ENCODE results near the gene PLCD3. TPM values are rescaled to one million over a fixed set of nuclear protein-coding genes. Genes with fewer than 3 reads are reported as not detected.

PLCD3 gene
- total and polyA plus RNA-seq, 2 of the 8 experiments (the other 6 are each of a cell fraction or from before 2014, with no cell fraction given) = 26.5 to 48.1 TPM

- Histone ChIP-seq H3K18ac (ENCODE audit: extremely low read depth, low read length) (peak overlapping the region; percentile 89), H3K9me3 (ENCODE audit: insufficient read depth in 2 of 2, low read depth in 1 of 2, low read length in 1 of 2) (no peaks in the 10 kb centered on the region), H3K9ac (replicated peaks in 1 of 4; ENCODE audit: extremely low read depth in 1 of 4, low read depth in 3 of 4, low read length in 3 of 4) (peak overlapping the region in 3 of 4 experiments; percentile 27 to 49 (median 49); a peak in 4 of 7 replicates), H3K14ac (ENCODE audit: insufficient read length) (no peak overlapping the region), H2AFZ (ENCODE audit: low read length) (0 out of 2 replicates have a peak overlapping the region, but pooled peaks have one; percentile 4), H3K27ac (ENCODE audit: low read depth, low read length) (peak overlapping the region; percentile 55; the same call in 1 of the 2 replicates), H2BK20ac (ENCODE audit: low read length) (0 out of 2 replicates have a peak overlapping the region, but pooled peaks have one; percentile 15), H4K5ac (ENCODE audit: insufficient read length, low read depth, low read length) (peak overlapping the region; percentile 68), H2BK120ac (replicated peaks; ENCODE audit: low read depth, low read length) (no peak overlapping the region), H2BK12ac (ENCODE audit: low read depth, low read length) (peak overlapping the region; percentile 81; the same call in 1 of the 2 replicates), H2AK5ac (ENCODE audit: low read depth, low read length) (peak overlapping the region; percentile 47; the same call in 1 of the 2 replicates), H2BK15ac (ENCODE audit: low read length) (peak overlapping the region; percentile 1; the same call in 1 of the 2 replicates), H3K79me2 (ENCODE audit: control insufficient read depth in 1 of 2, insufficient read depth in 2 of 2, low read length in 2 of 2) (peaks cover 0 to 6% of the 10 kb centered on the region in 2 experiments; a peak in 2 of 4 replicates), H4K20me1 (replicated peaks in 1 of 2; ENCODE audit: control insufficient read depth in 1 of 2, insufficient read depth in 2 of 2, low read length in 2 of 2) (no peaks in the 10 kb centered on the region), H4K91ac (replicated peaks; ENCODE audit: insufficient read length, low read length) (peak overlapping the region; percentile 34), H3K4ac (replicated peaks; ENCODE audit: insufficient read length, low read depth, low read length) (peak overlapping the region; percentile 49), H3K4me2 (ENCODE audit: insufficient read depth in 1 of 2, low read depth in 2 of 2, low read length in 2 of 2) (peak overlapping the region; percentile 79 to 81), H3K4me3 (ENCODE audit: extremely low read depth in 1 of 4, insufficient read depth in 2 of 4, low read depth in 3 of 4, low read length in 4 of 4) (peak overlapping the region; percentile 11 to 53 (median 45)), H3K36me3 (ENCODE audit: control insufficient read depth in 2 of 4, insufficient read depth in 4 of 4, low read length in 3 of 4) (no peaks in the 10 kb centered on the region), H3K4me1 (replicated peaks in 1 of 4; ENCODE audit: control insufficient read depth in 3 of 4, insufficient read depth in 4 of 4, low read length in 3 of 4) (peaks cover 0 to 9% (median 3%) of the 10 kb centered on the region in 4 experiments; a peak in 3 of 7 replicates), H4K8ac (ENCODE audit: extremely low read depth, insufficient read depth, low read length) (peak overlapping the region; percentile 66), H3K27me3 (replicated peaks in 1 of 4; ENCODE audit: control insufficient read depth in 3 of 4, extremely low read depth in 1 of 4, insufficient read depth in 3 of 4, low read length in 3 of 4) (no peaks in the 10 kb centered on the region), H3K79me1 (ENCODE audit: low read depth, low read length) (no peaks in the 10 kb centered on the region), H3K23me2 (ENCODE audit: low read depth, low read length) (peaks cover 6% of the 10 kb centered on the region), H3K56ac (replicated peaks; ENCODE audit: insufficient read length, low read depth, low read length) (no peak overlapping the region), H3K23ac (ENCODE audit: insufficient read length) (no peak overlapping the region), H2BK5ac (ENCODE audit: low read depth, low read length) (peak overlapping the region; percentile 85; the same call in 1 of the 2 replicates)
- POLR2A ChIA-PET (ENCODE audit: partially characterized antibody) = interaction anchor here (0.7 to 26.8 kb wide), 20 partner anchors 5 to 112 kb away, joined by 3 to 1076 read pairs (median 8); partner anchors contain the start of genes HEXIM1, HEXIM2 and NMT1
- 82% methylated on average over 9 of the region's 9 CpGs; no CpG with 5 or more reads in 1 of the 2 experiments for WGBS, 2 experiments (ENCODE audit: extremely low coverage in 1 of 2, insufficient coverage in 1 of 2, insufficient read length in 1 of 2, insufficient replicate concordance in 2 of 2, low coverage in 1 of 2, low lambda C conversion rate in 2 of 2, missing lambda C conversion rate in 1 of 2)
- DNase-seq (ENCODE audit: low read depth in 1 of 2, low spot score in 2 of 2) (no peak), FAIRE-seq (no peak)
- TF ChIP-seq YY1 (IDR thresholded peaks at IDR 0.05; ENCODE audit: low read depth, low read length) = peak; percentile 77; the same call in 1 of the 2 replicates
- no peak for TF ChIP-seq KDM4A (IDR thresholded peaks at IDR 0.05; ENCODE audit: low read depth, low read length, severe bottlenecking)
- CTCF ChIA-PET (ENCODE audit: partially characterized antibody) = interaction anchor here (0.8 to 11.5 kb wide), 9 partner anchors 10 to 57 kb away, joined by 3 to 115 read pairs (median 4); partner anchors contain the start of genes ACBD4 and HEXIM1
Observed at GRCh38 chr17:45162025-45162687, 29.8 kb upstream of the PLCD3 start.
